Astrocyte (in vitro differentiated cells and primary cell): Measurements from ENCODE around the gene NPW. TPM values are rescaled to one million over a fixed set of nuclear protein-coding genes. Genes with fewer than 3 reads are reported as not detected.

Experiments
- DNase-seq: peaks from one replicate; pipeline ENCODE4 v3.0.0-alpha.2; 2010; ENCODE audit warnings: low read depth
- FAIRE-seq: peaks from 2 replicates; lab custom pipeline; 2011; peaks lifted over from hg19 to GRCh38; lab: Jason Lieb, UNC
- H2AFZ ChIP-seq: 2 replicates; pipeline ENCODE4 v1.6.0; 2012; ENCODE audit warnings: low read depth, low read length, inconsistent platforms
- H3K27ac ChIP-seq: 2 replicates; pipeline ENCODE4 v1.5.1; 2011; ENCODE audit warnings: low read depth, low read length, inconsistent platforms
- H3K27me3 ChIP-seq: 2 replicates; pipeline ENCODE4 v1.6.0; 2011; ENCODE audit warnings: low read length, inconsistent platforms; ENCODE audit not compliant: insufficient read depth
- H3K36me3 ChIP-seq: 2 replicates; pipeline ENCODE4 v1.5.1; 2011; ENCODE audit warnings: low read length, inconsistent platforms; ENCODE audit not compliant: insufficient read depth
- H3K4me1 ChIP-seq: 2 replicates; pipeline ENCODE4 v1.5.1; 2011; ENCODE audit warnings: low read length, inconsistent platforms; ENCODE audit not compliant: insufficient read depth
- H3K4me2 ChIP-seq: 2 replicates; pipeline ENCODE4 v1.6.0; 2012; ENCODE audit warnings: low read length, inconsistent platforms
- H3K4me3 ChIP-seq: 2 replicates; pipeline ENCODE4 v1.5.1; 2011; ENCODE audit warnings: low read depth, mild to moderate bottlenecking, low read length, inconsistent platforms; ENCODE audit not compliant: insufficient read depth
- H3K79me2 ChIP-seq: 2 replicates; pipeline ENCODE4 v1.6.0; 2012; ENCODE audit warnings: mild to moderate bottlenecking, low read length, inconsistent platforms; ENCODE audit not compliant: insufficient read depth
- H3K9ac ChIP-seq: 2 replicates; pipeline ENCODE4 v1.6.0; 2012; ENCODE audit warnings: mild to moderate bottlenecking, low read length, inconsistent platforms
- H3K9me3 ChIP-seq: 2 replicates; pipeline ENCODE4 v1.5.1; 2012; ENCODE audit warnings: low read depth, mild to moderate bottlenecking, low read length, inconsistent platforms; ENCODE audit not compliant: insufficient read depth
- H4K20me1 ChIP-seq: 2 replicates; pipeline ENCODE4 v1.6.0; 2012; ENCODE audit warnings: low read length, inconsistent platforms; ENCODE audit not compliant: insufficient read depth
- H3K27ac Mint-ChIP-seq: one replicate; pipeline ENCODE4 v1.8.0; 2021; ENCODE audit warnings: mild to moderate bottlenecking, mixed read lengths; ENCODE audit not compliant: unreplicated experiment
- H3K27me3 Mint-ChIP-seq: one replicate; pipeline ENCODE4 v1.8.0; 2021; ENCODE audit warnings: low read depth, mixed read lengths; ENCODE audit not compliant: unreplicated experiment
- H3K36me3 Mint-ChIP-seq: one replicate; pipeline ENCODE4 v1.8.0; 2021; ENCODE audit warnings: low read depth, mixed read lengths; ENCODE audit not compliant: unreplicated experiment
- H3K4me1 Mint-ChIP-seq: one replicate; pipeline ENCODE4 v1.8.0; 2021; ENCODE audit warnings: low read depth, mixed read lengths; ENCODE audit not compliant: unreplicated experiment
- H3K4me3 Mint-ChIP-seq: one replicate; pipeline ENCODE4 v1.8.0; 2021; ENCODE audit warnings: mild to moderate bottlenecking, moderate library complexity, mixed read lengths; ENCODE audit not compliant: unreplicated experiment
- H3K9me3 Mint-ChIP-seq: one replicate; pipeline ENCODE4 v1.8.0; 2021; ENCODE audit warnings: mild to moderate bottlenecking, mixed read lengths; ENCODE audit not compliant: unreplicated experiment
- CTCF ChIP-seq: IDR thresholded peaks from 2 replicates; pipeline ENCODE4 v1.5.1; 2011; ENCODE audit warnings: low read depth, mild to moderate bottlenecking, inconsistent platforms, low read length, moderate library complexity; ENCODE audit not compliant: insufficient read depth
- EZH2 ChIP-seq: IDR thresholded peaks from 2 replicates; pipeline ENCODE4 v1.6.1; 2012; ENCODE audit warnings: mild to moderate bottlenecking, low read length, inconsistent platforms; ENCODE audit not compliant: insufficient read depth
- total RNA-seq: library from RNA; stranded (reverse); gene quantifications from 2 replicates; pipeline ENCODE4 v1.2.1, GENCODE V29; 2021

The NPW gene
- total RNA-seq, 1 donor from 2014 or later, result 2.1 TPM

- H3K4me2 ChIP-seq, result no peak overlapping the region
- no peaks in the 10 kb centered on the region for H3K9me3 Mint-ChIP-seq
- H3K27me3 Mint-ChIP-seq, result no peaks in the 10 kb centered on the region
- H3K27ac ChIP-seq, result no peak overlapping the region
- H3K27ac Mint-ChIP-seq, result no peak overlapping the region
- no peak for DNase-seq
- no peak overlapping the region for H2AFZ ChIP-seq
- peaks cover 24% of the 10 kb centered on the region for H4K20me1 ChIP-seq
- H3K36me3 Mint-ChIP-seq, result no peaks in the 10 kb centered on the region
- no peaks in the 10 kb centered on the region for H3K36me3 ChIP-seq
- no peak overlapping the region for H3K9ac ChIP-seq
- H3K4me3 Mint-ChIP-seq, result no peak overlapping the region
- H3K4me1 Mint-ChIP-seq, result peaks cover 18% of the 10 kb centered on the region
- TF ChIP-seq CTCF (no peak), EZH2 (no peak)
- FAIRE-seq, result no peak
- no peaks in the 10 kb centered on the region for H3K27me3 ChIP-seq
- H3K79me2 ChIP-seq, result peaks cover 55% of the 10 kb centered on the region
- no peak overlapping the region for H3K4me3 ChIP-seq
- peaks cover 49% of the 10 kb centered on the region for H3K4me1 ChIP-seq
- H3K9me3 ChIP-seq, result no peaks in the 10 kb centered on the region
Measured at GRCh38 chr16:2031081-2031577, 11.5 kb downstream of the NPW start.

- no peaks in the 10 kb centered on the region for H3K9me3 ChIP-seq
- H3K27me3 Mint-ChIP-seq, result no peaks in the 10 kb centered on the region
- no peak for FAIRE-seq
Measured at GRCh38 chr16:2032285-2033056, 12.9 kb downstream of the NPW start.

More at GRCh38 chr16:2032285-2033056, 12.9 kb downstream of the NPW start:
- H3K4me3 Mint-ChIP-seq, result peak overlapping the region; percentile 62
- H3K79me2 ChIP-seq, result peaks cover 66% of the 10 kb centered on the region
- H3K4me2 ChIP-seq, result peak overlapping the region; percentile 99
- H3K4me3 ChIP-seq, result no peak overlapping the region
- TF ChIP-seq EZH2 (no peak), CTCF (no peak)
- peak; percentile 27 for DNase-seq
- H3K4me1 ChIP-seq, result peaks cover 53% of the 10 kb centered on the region
- H3K9ac ChIP-seq, result peak overlapping the region; percentile 89
- H3K9me3 Mint-ChIP-seq, result no peaks in the 10 kb centered on the region
- peaks cover 18% of the 10 kb centered on the region for H3K4me1 Mint-ChIP-seq
- H3K27ac Mint-ChIP-seq, result no peak overlapping the region
- H2AFZ ChIP-seq, result no peak overlapping the region
- H3K27me3 ChIP-seq, result no peaks in the 10 kb centered on the region
- H3K36me3 ChIP-seq, result no peaks in the 10 kb centered on the region
- H3K36me3 Mint-ChIP-seq, result no peaks in the 10 kb centered on the region
- H4K20me1 ChIP-seq, result peaks cover 25% of the 10 kb centered on the region
- H3K27ac ChIP-seq, result peak overlapping the region; percentile 95
